ENCODE results near the gene SOX30. TPM values are rescaled to one million over a fixed set of nuclear protein-coding genes. Genes with fewer than 3 reads are reported as not detected.

The SOX30 gene
- total and polyA plus RNA-seq, 12 donors, result 0.03 to 0.72 (median 0.20) TPM; not detected in 5

DNA sequence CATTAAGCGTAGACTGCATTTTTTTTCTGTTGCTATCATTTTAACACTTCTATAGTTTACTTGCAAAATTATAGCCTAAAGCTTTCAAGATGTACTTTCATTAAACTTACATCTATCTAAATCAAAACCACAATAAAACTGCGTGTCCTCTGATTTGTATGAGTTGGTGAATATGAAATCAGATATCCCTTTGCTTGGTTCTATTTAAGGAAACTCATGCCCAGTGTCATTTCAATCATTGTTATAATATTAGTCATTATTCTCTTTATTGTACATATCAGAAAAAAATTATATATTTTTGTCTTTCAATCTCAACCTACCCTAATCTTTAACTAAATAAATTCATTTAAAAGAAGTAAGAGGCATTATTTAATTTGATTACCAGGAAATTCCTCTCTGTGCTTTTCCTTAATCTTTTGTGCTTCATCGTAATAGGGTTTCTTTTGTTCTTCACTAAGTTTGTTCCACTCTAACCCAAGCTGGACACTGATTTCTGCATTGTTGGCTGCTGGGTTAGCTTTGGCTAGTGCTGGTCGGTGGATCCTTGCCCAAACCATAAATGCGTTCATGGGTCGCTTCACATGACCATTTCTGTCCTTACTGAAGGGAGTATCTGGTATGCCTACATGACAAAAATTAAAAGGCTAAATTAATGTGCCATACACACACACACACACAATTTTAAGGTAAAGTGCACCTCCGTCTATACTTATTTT is 3.8 kb downstream of the SOX30 start:
- peaks cover 0 to 5% of the 10 kb centered on the region in 2 donors for H3K4me1 ChIP-seq (replicated peaks in 1 of 2)
- H3K9me3 ChIP-seq (replicated peaks in 1 of 3), result no peaks in the 10 kb centered on the region
- intact Hi-C loops (cut with DNase I), result no loop called here
- H3K27ac ChIP-seq, result no peak overlapping the region
- TF ChIP-seq CTCF (IDR thresholded peaks at IDR 0.05) (no peak), POLR2A (IDR thresholded peaks at IDR 0.05) (no peak)
- H3K27me3 ChIP-seq, result no peaks in the 10 kb centered on the region
- WGBS, 4 donors, result 87 to 89% (median 89%) methylated on average over 7 of the region's 7 CpGs
- no peak overlapping the region for H3K4me3 ChIP-seq
- no peak for DNase-seq
- no peaks in the 10 kb centered on the region for H3K36me3 ChIP-seq (replicated peaks in 1 of 2)

DNA sequence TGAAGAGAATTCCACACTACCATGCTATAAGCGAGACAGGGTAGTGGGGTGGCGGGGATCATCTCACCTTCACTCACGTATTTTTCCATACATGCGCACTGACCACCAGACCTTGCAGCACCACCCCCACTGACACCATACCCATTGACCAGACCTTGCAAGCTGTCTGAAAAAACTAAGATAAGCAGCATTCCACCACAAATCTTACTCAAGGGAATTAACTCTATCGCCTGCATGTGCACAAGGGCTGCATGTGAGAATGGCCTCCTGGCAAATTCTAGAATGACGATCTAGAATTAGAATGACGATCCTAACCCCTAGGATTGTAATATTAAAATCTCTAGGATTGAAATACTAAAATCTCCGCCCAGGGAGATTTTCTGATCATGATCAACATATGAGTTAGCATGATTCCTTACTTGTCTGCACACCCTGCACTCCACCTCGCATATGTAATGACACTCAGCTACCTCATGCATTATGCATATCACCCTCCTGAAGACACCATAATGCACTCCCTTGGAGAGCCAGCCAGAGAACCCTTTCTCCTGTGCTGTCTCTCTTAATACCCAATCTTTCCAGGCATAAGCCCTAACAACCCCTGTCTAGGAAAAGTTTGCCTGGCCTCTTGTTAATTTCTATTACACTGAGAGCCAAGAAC is 11.7 kb downstream of the SOX30 start:
- 82 to 87% (median 84%) methylated on average over 9 of the region's 9 CpGs for WGBS, 4 donors
- no peak for DNase-seq
- no peaks in the 10 kb centered on the region for H3K4me1 ChIP-seq (replicated peaks in 1 of 2)
- no peak overlapping the region for H3K27ac ChIP-seq
- no peak overlapping the region for H3K4me3 ChIP-seq
- no peaks in the 10 kb centered on the region for H3K36me3 ChIP-seq (replicated peaks in 1 of 2)
- TF ChIP-seq CTCF (IDR thresholded peaks at IDR 0.05), result no peak
- TF ChIP-seq POLR2A (IDR thresholded peaks at IDR 0.05), result no peak
- no peaks in the 10 kb centered on the region for H3K9me3 ChIP-seq (replicated peaks in 1 of 3)
- intact Hi-C loops (cut with DNase I), result no loop called here
- no peaks in the 10 kb centered on the region for H3K27me3 ChIP-seq

- TF ChIP-seq POLR2A (IDR thresholded peaks at IDR 0.05), result no peak
- TF ChIP-seq CTCF (IDR thresholded peaks at IDR 0.05), result no peak
- no peak for DNase-seq
- H3K4me3 ChIP-seq, result no peak overlapping the region
- 86 to 97% (median 93%) methylated on average over 2 of the region's 2 CpGs for WGBS, 4 donors
- H3K36me3 ChIP-seq (replicated peaks in 1 of 2), result no peaks in the 10 kb centered on the region
- no peaks in the 10 kb centered on the region for H3K9me3 ChIP-seq (replicated peaks in 1 of 3)
- no peaks in the 10 kb centered on the region for H3K27me3 ChIP-seq
- H3K4me1 ChIP-seq (replicated peaks in 1 of 2), result no peaks in the 10 kb centered on the region
- no peak overlapping the region for H3K27ac ChIP-seq
- intact Hi-C loops (cut with DNase I), result no loop called here
Measured at GRCh38 chr5:157630341-157630740, 21.9 kb downstream of the SOX30 start.

DNA sequence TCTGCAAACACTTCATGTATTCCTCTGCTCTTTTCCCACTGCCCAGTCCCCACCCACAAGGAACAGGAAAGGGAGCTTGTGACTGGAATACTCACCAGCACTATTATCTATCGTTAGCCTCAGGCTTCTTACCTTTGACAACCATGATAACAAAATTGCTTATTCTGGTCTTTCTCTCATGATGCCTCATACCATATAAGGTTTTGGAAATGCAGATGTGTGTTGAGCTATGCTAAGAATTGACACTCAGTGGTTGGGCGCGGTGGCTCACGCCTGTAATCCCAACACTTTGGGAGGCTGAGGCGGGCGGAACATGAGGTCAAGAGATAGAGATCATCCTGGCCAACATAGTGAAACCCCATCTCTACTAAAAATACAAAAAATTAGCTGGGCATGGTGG is 25.4 kb downstream of the SOX30 start:
- no peak overlapping the region for H3K27ac ChIP-seq
- intact Hi-C loops (cut with DNase I), result no loop called here
- 91 to 95% (median 92%) methylated on average over 6 of the region's 6 CpGs for WGBS, 4 donors
- H3K36me3 ChIP-seq (replicated peaks in 1 of 2), result no peaks in the 10 kb centered on the region
- no peak for TF ChIP-seq POLR2A (IDR thresholded peaks at IDR 0.05)
- TF ChIP-seq CTCF (IDR thresholded peaks at IDR 0.05), result no peak
- no peak overlapping the region for H3K4me3 ChIP-seq
- H3K9me3 ChIP-seq (replicated peaks in 1 of 3), result no peaks in the 10 kb centered on the region
- H3K27me3 ChIP-seq, result no peaks in the 10 kb centered on the region
- no peak for DNase-seq
- H3K4me1 ChIP-seq (replicated peaks in 1 of 2), result no peaks in the 10 kb centered on the region

Measured in adrenal gland (tissue), 12 donors.